ENCODE measurements around the gene LRRC8A. TPM values are rescaled to one million over a fixed set of nuclear protein-coding genes. Genes with fewer than 3 reads are reported as not detected.

The LRRC8A gene
- total and polyA plus RNA-seq, 2 of the 4 experiments (the other 2 are of a cell fraction), result 42.8 to 60.9 TPM

GRCh38 chr9:128887049-128887448 is 5.1 kb downstream of the LRRC8A start:
- BruUV-seq (replicated peaks), result no TSS peak
- Histone ChIP-seq H3K9me3 (ENCODE audit: control insufficient read depth, insufficient read depth, low read length) (no peaks in the 10 kb centered on the region), H2AFZ (replicated peaks; ENCODE audit: low read length, poor library complexity) (no peak overlapping the region), H3K9me1 (ENCODE audit: insufficient read depth, low read length) (peaks cover 38% of the 10 kb centered on the region), H3K18ac (ENCODE audit: low read depth, low read length) (no peak overlapping the region), H3K4ac (ENCODE audit: low read depth, low read length) (0 out of 2 replicates have a peak overlapping the region, but pooled peaks have one; percentile 25), H3K36me3 (ENCODE audit: control insufficient read depth, insufficient read depth, low read length) (peaks cover 45% of the 10 kb centered on the region), H3K9ac (ENCODE audit: low read depth, low read length) (no peak overlapping the region), H3K14ac (replicated peaks; ENCODE audit: low read depth, low read length) (no peak overlapping the region), H3K79me1 (ENCODE audit: low read depth in 1 of 2, low read length in 2 of 2) (peaks cover 25 to 81% of the 10 kb centered on the region in 2 experiments), H2AK5ac (ENCODE audit: low read depth, low read length) (no peak overlapping the region), H3K27ac (ENCODE audit: insufficient read depth, low read length) (no peak overlapping the region), H4K8ac (ENCODE audit: low read depth in 2 of 2, low read length in 2 of 2) (no peak overlapping the region), H3K4me2 (ENCODE audit: low read depth, low read length) (no peak overlapping the region), H3K56ac (ENCODE audit: extremely low read depth, insufficient read depth, low read length) (no peak overlapping the region), H2AK9ac (replicated peaks; ENCODE audit: low read depth, low read length, poor library complexity) (no peak overlapping the region), H3K27me3 (ENCODE audit: control insufficient read depth, insufficient read depth, low read length) (no peaks in the 10 kb centered on the region), H4K5ac (ENCODE audit: low read depth, low read length) (no peak overlapping the region), H2BK5ac (ENCODE audit: low read depth, low read length, poor library complexity, severe bottlenecking) (no peak overlapping the region), H4K20me1 (ENCODE audit: insufficient read depth, low read length) (peaks cover 46% of the 10 kb centered on the region), H2BK120ac (ENCODE audit: low read depth, low read length) (no peak overlapping the region), H3K4me1 (ENCODE audit: control insufficient read depth, insufficient read depth, low read length) (peaks cover 23% of the 10 kb centered on the region), H4K91ac (ENCODE audit: insufficient read depth, low read depth, low read length) (no peak overlapping the region), H3K23ac (ENCODE audit: low read depth, low read length) (no peak overlapping the region), H2BK20ac (ENCODE audit: low read depth, low read length) (no peak overlapping the region), H3K4me3 (ENCODE audit: insufficient read depth, low read depth, low read length) (no peak overlapping the region), H2BK15ac (ENCODE audit: low read depth, low read length) (no peak overlapping the region)
- in situ Hi-C loops (cut with MboI; ENCODE audit: low sequenced_read_pairs), result no loop called here
- dilution Hi-C loops (cut with HindIII; ENCODE audit: low sequenced_read_pairs, unreplicated experiment), result no loop called here
- DNase-seq (no peak), ATAC-seq (ENCODE audit: low read depth) (no peak)
- WGBS, 2 experiments (ENCODE audit: extremely low coverage in 2 of 2, insufficient read length in 1 of 2), result 80% methylated on average over 1 of the region's 3 CpGs; no CpG with 5 or more reads in 1 of the 2 experiments
- ChIA-PET CTCF (no interaction called here), POLR2A (ENCODE audit: unreplicated experiment) (no interaction called here)
- no peak for TF ChIP-seq CEBPB (IDR thresholded peaks at IDR 0.05; ENCODE audit: low read depth, low read length)
- no peak for TF ChIP-seq USF2 (IDR thresholded peaks at IDR 0.05; ENCODE audit: low read depth, low read length)
- no peak for TF ChIP-seq BHLHE40 (IDR thresholded peaks at IDR 0.05; ENCODE audit: low read depth, low read length)
- no peak for TF ChIP-seq MXI1 (IDR thresholded peaks at IDR 0.05; ENCODE audit: borderline replicate concordance, low read depth, low read length)
- TF ChIP-seq FOS (IDR thresholded peaks at IDR 0.05; ENCODE audit: low read depth, low read length), result no peak
- intact Hi-C loops (cut with micrococcal nuclease), result no loop called here
